ENCODE data around the gene MAP6D1.
A peak's percentile ranks its signal among the peaks of the same experiment; 100 is the strongest.
"Not testable (repeated sequence)": the region's sequence is repeated elsewhere in the genome, so short reads cannot be mapped to it uniquely, and the experiment has no call there.

MAP6D1 gene

DNA sequence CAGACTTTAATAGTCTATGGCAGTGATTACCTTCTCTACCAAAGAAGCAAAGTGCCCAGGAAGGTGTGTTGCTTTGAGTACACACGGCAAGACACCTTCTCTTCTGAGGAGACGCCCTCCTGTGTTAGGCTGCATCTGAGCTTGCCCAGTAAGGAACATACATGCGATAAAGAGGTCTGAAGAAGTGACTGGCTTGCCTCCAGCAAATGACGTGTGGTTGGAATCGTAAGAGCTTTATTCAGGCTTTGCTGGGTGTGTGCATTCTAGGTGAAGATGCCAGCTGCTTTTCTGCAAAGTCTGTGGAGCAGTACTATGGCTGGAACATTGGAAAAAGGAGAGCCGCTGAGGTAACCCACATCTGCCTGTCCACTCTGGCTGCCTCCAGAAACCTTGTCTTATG lies 22.4 kb downstream of the MAP6D1 start:
- DNase-seq (ENCODE audit: low read depth, low spot score) = no peak
- no peak overlapping the region for H3K27ac ChIP-seq

DNA sequence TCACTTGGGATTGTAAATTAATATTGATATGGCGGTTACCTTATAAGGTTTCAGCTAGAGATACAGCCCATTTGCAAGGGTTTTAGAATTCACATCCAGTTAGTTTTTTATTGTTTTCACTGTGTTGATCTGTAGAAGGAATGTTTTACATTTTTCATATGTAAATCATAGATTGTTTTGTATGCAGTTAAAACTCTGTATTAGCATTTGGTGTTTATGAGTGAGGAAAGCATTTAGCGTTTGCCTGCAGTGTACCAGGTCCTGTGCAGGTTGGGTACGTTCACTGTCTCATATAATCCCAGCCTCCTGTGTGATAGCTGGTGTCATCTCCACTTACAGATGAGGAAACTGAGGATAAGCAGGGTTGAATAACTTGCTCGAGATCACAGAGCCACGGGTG lies 23.8 kb downstream of the MAP6D1 start:
- no peak for DNase-seq (ENCODE audit: low read depth, low spot score)
- no peak overlapping the region for H3K27ac ChIP-seq

DNA sequence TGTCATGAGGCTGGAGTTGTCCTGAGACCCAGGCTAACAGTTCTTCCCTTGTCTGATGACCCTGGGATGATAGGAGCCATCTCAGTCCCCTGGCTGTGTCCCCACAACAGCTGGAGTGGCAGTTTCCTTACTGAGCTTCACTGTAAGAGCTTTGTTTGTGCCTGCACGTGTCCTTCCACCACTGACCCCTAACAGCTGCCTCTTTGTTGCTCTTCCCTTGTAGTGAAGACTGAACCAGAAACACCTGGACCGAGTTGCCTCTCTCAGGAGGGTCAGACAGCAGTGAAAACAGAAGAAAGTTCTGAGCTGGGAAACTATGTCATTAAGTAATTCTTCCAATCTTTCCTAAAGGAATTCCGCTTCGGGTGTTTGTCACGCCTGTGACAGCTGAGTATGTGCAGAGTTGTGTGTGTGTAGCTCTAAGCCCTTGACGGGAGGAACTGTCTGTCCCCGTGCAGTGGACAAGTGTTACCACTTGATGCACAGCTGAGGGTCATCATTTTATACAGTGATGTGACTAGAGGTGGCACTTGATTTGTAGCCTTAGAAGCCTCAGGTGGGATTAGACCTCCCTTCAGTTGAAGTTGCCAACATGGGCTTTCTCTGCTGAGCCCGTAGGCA lies 25.0 kb downstream of the MAP6D1 start:
- no peak for DNase-seq (ENCODE audit: low read depth, low spot score)
- no peak overlapping the region for H3K27ac ChIP-seq

DNA sequence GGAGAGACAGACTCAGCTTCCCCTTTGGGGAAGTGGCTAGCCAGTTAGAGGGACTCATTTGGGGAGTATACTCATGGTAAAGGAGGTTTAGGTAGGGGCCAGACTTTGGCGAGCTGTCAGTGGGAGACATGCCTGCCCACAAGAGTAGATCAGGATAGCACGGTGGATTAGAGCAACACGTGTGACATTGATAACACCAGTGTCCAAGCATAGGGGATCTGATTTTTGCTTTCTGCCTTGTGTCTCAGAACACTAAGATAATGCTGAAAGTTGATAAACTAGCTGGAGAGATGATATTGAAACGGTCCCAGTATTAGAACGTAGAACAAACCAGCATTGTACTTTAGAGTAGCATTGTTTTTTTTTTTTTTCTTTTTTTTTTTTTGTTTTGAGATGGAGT lies 25.9 kb downstream of the MAP6D1 start:
- H3K27ac ChIP-seq = no peak overlapping the region
- DNase-seq (ENCODE audit: low read depth, low spot score) = no peak

DNA sequence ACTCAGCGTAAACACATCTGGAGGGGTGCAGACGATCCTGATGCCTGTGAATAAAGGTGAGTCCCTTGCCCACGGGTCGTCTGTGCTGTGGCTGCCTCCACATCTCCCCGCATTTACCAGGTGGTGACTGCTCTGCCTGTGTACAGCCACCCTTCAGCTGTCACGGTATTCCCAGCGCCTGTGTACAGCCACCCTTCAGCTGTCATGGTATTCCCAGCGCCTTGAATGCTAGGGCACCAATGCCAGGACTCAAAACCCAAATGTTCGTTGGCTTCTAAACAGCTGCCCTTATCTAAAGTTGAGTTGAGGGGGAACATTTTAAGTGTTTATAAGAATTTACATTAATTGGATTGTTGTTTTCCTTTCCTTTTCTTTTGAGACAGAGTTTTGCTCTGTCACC lies 27.4 kb downstream of the MAP6D1 start:
- no peak for DNase-seq (ENCODE audit: low read depth, low spot score)
- no peak overlapping the region for H3K27ac ChIP-seq

DNA sequence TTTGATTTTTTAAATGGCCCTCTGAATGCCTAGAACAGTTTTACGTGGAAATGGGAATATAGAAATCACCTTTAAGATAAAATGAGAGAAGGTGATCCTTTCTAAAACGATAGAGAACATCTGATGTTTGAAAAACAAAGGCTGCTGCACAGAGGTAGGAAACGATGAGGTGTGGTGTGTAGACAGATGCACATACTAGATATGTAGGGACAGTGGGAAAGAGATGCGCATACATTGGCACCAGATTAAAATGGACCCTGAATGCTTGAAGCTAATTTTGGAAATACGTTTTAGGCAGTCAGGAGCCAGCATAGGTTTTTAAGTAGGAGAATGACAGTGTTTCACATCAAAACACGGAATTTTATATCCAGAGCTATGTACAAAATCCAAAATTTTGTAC lies 29.0 kb downstream of the MAP6D1 start:
- no peak for DNase-seq (ENCODE audit: low read depth, low spot score)
- H3K27ac ChIP-seq = no peak overlapping the region

DNA sequence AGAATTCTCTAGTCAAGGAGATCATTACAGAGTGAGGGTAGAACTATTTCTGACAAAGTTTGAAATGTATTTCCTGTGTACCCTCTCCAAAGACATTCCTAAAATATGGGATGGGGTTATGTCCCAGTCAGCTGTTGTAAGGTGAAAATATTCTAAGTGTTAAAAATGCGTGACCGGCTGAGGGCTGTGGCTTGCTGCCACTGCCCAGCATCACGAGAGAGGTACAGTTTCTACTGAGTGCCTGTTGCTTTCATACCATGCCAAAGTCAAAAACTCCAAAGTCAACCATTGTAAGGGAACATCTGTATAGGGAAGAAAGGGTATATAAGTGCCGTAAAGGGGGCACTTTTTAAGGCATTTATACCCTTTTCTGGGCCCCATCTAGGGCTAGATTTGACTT lies 30.9 kb downstream of the MAP6D1 start:
- H3K27ac ChIP-seq = no peak overlapping the region
- DNase-seq (ENCODE audit: low read depth, low spot score) = no peak

DNA sequence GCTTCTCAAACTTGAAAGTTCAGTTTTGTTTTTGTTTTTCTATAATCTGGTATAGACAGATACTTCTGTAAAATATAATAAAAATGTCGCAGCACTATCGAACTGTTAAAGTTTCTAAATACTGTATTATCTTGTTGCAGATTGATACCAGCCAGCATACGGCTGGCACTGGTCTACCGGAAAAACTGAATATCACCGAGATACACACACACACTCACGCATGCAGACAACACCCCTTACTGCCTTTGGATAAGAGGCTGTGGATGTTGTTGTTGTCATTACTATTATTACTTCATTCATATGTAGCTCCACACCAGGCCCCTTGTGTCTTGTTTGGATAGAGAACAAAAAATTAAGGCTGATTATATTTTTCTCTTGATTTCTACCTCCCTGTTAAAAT lies 32.4 kb downstream of the MAP6D1 start:
- DNase-seq (ENCODE audit: low read depth, low spot score) = no peak
- H3K27ac ChIP-seq = no peak overlapping the region

DNA sequence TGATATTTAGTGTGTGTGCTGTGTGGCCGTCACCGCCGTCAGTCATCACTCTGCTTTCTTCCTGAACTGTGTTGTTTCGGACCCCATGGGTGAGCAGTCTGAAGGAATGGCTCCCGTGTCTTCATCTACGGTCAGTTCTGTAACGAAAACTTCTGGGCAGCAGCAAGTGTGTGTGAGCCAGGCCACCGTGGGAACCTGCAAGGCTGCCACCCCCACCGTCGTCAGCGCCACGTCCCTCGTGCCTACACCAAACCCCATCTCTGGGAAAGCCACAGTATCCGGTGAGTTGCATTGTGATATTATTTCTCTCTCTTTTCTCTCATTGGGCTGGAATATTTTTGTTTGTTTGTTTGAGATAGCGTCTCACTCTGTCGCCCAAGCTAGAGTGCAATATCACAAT lies 34.7 kb downstream of the MAP6D1 start:
- no peak overlapping the region for H3K27ac ChIP-seq
- DNase-seq (ENCODE audit: low read depth, low spot score) = no peak

DNA sequence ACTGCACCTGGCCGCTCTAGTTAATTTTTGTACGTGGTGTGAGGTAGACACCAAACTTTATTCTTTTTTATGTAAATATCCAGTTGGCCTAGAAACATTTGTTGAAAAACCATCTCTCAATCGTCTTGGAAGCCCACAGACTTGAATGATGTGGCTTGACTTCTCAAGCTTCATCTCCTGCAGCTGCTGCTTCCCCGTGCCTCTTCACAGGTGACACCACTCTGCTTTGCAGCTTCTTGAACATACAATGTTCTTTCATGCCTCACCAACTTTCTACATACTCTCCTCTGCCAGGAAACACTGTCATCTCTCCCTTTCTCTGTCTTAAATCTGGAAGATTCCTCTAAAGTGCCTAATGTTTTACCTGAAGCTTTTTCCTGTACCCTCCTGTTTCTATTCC lies 35.6 kb downstream of the MAP6D1 start:
- no peak overlapping the region for H3K27ac ChIP-seq
- no peak for DNase-seq (ENCODE audit: low read depth, low spot score)

DNA sequence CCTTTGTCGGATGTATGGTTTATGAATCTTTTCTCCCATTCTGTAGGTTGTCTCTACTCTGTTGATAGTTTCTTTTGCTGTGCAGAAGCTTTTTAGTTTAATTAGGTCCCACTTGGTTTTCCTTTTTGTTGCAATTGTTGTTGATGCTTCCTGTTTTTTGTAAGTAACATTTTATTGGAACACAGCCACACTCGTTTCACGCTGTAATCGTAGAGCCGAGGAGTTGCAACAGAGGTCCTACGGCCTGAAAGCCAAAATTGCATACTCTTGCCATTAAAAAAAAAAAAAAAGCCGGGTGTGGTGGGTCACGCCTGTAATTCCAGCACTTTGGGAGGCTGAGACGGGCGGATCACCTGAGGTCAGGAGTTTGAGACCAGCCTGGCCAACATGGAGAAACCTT lies 40.9 kb downstream of the MAP6D1 start:
- not testable (repeated sequence) for H3K27ac ChIP-seq; DNase-seq (ENCODE audit: low read depth, low spot score)

DNA sequence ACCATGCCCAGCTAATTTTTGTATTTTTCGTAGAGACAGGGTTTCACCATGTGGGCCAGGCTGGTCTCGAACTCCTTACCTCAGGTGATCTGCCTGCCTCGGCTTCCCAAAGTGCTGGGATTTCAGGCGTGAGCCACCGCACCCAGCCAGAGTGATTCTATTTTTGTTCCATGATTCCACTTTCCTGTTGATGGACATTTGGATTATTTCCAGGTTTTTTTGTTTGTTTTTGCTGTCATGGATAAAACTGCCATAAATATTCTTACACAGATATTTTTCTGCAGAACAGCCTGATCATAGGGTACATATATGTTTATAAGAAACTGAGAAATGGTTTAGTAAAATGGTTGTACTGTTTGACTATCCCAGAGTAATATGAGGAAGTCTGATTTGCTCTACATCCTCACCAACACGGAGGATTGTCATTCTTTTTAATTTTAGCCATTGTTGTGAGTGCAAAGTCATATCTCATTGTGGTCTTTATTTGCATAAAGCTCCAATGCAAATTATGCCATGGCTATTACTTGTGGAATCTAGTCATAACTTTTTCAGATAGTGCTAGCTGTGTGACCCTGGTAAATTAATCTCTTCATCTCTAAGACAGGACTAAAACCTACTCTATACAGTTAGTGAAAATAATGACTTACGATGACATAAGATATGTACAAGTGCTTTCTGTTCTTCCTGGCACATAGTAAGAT lies 42.7 kb downstream of the MAP6D1 start:
- no peak overlapping the region for H3K27ac ChIP-seq

DNA sequence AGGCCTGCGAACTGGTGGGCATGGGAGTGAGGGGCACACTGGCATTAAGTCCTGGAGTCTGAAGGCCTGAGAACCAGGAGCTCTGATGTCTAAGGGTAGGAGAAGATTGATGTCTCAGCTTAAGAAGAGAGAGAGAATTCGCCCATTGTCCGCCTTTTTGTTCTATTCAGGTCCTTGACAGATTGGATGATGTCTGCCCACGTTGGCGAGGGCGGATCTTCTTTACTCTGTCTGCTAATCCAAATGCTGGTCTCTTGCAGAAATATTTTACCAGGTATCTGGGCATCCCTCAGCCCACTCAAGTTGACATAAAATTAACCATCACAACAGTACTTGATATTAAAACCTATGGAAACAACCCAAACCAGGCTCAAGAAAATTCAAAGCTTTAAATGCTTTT lies 44.1 kb downstream of the MAP6D1 start:
- no peak overlapping the region for H3K27ac ChIP-seq

More for the DNA sequence above, 42.7 kb downstream of the MAP6D1 start:
- DNase-seq (ENCODE audit: low read depth, low spot score) = no peak

DNA sequence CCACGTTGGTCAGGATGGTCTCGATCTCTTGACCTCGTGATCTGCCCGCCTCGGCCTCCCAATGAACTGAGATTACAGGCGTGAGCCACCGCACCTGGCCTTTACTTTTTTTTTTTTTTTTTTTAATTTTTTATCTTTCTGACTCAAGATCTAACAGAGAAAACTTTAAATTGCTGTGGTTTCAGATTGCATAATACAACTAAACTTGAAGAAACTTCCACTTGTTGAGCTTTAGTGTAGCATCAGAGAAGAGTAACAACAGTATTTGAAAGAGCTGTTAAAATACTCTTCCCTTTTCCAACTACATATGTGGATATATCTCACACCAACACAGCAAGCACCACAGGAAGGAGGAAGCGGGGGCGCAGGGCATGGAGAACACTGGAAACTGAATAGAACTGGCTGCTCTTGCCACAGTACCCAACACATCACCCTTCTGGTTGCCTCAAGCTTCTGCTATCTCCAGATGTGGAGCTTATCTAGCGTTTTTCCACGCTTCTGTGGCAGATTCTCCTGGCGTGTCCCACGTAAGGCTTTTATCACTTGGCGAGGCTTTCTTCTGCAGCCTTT lies 45.4 kb downstream of the MAP6D1 start:
- no peak for DNase-seq (ENCODE audit: low read depth, low spot score)
- no peak overlapping the region for H3K27ac ChIP-seq

More for the DNA sequence above, 44.1 kb downstream of the MAP6D1 start:
- no peak for DNase-seq (ENCODE audit: low read depth, low spot score)

DNA sequence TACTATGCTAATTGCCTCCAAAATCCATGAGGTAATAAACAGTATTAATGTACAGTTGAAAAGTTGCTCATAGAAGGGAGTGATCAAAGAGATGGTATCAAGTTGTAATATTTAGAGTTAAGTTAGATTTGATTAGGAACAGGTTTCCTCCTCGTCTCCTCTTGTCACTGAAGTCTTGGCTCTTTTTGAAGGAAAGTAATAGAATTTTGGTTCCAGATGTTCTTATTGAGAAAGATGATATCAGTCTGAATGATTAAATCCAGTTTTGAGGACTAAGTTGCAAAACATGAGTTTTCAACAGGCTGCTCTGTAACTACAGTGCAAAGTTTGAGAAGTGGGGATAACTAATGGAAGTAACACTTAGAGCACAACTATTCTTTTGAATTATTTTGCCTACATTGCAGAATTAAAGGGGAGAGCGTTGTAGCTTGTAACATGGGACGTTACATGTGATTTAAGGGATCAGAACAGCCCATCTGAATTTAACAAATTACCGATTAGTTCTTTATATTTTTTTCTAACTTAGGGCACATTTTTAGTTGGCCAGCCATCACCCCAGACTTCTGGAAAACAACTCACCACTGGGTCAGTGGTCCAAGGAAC lies 48.3 kb downstream of the MAP6D1 start:
- no peak for DNase-seq (ENCODE audit: low read depth, low spot score)
- H3K27ac ChIP-seq = no peak overlapping the region

DNA sequence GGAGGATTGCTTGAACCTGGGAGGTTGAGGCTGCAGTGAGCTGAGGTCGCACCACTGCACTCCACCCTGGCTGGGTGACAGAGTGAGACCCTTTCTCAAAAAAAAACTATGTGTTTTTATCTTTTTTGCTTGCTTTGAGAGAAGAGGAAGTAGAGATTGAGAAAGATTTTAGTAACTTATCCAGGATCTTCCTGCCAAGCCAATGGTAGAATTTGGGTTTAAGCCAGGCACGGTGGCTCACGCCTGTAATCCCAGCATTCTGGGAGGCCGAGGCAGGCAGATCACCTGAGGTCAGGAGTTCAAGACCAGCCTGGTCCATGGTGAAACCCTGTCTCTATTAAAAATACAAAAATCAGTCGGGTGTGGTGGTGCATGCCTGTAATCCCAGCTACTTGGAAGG lies 48.9 kb downstream of the MAP6D1 start:
- DNase-seq (ENCODE audit: low read depth, low spot score); H3K27ac ChIP-seq: not testable (repeated sequence)

DNA sequence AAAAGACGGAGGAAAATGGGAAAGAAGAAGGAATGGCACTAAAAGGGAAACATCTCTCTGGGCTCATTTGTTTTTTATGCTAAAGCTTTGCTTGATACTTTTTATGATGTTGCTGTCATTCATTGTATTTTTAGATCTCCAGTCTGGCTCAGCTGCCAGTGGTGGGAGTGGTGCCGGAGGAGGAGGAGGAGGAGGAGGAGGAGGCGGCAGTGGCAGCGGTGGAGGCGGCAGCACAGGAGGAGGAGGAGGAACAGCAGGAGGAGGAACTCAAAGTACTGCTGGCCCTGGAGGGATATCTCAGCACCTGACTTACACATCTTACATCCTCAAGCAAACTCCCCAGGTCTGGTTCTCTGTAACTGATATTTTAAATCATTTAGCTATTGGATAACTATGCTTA lies 49.6 kb downstream of the MAP6D1 start:
- DNase-seq (ENCODE audit: low read depth, low spot score) = no peak
- no peak overlapping the region for H3K27ac ChIP-seq

DNA sequence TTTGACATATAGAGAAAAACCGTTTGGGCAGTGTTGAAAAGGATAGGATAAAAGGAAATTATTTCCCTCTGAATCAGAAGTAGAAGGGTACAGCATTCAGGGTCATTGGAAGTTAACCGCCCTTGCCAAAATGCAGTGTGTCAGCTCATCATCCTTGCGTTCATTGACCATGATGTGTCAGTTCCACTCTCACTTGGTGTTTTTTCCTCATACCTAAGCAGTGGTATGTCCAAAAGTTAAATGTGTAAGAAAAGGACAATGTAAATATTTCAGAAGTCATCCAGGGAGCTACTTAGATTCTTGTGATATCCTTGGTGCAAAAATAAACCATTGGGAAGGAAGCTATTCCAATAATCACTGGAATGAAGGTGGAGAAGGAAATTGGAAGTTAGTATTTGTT lies 50.7 kb downstream of the MAP6D1 start:
- no peak overlapping the region for H3K27ac ChIP-seq
- DNase-seq (ENCODE audit: low read depth, low spot score) = no peak

DNA sequence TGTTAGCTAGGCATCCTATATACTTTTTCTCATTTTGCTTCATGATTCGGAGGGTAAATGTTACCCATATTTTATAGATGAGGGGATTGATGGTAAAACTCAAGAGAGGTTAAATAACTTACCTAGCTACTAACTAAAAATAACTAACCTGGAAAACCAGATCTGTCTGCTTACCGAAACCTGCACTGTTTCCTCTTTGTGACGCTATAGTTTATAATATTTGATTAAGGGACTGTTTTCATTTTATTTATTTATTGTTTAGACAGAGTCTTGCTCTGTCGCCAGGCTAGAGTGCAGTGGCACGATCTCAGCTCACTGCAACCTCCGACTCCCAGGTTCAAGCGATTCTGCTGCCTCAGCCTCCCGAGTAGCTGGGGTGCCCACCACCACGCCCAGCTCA lies 55.9 kb downstream of the MAP6D1 start:
- DNase-seq (ENCODE audit: low read depth, low spot score) = no peak
- no peak overlapping the region for H3K27ac ChIP-seq

DNA sequence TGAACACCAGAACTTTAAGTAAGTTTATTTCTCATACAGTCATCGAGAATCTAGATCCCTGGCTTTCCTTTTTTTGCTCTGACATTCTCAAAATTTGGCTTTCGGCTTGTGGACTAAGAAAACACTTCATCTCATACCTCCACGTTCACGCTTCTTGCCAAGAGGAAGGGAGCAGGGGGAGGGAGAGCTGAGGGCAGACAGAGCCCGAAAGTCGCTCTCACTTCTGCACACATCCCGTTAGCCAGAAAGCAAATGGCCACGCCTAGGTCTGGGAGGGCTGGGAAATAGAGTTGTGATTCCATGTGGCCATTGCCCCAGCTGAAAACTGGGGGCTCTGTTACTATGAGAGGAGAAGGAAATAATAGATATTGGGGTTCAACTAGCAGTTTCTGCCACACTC lies 57.3 kb downstream of the MAP6D1 start:
- DNase-seq (ENCODE audit: low read depth, low spot score) = no peak
- no peak overlapping the region for H3K27ac ChIP-seq

DNA sequence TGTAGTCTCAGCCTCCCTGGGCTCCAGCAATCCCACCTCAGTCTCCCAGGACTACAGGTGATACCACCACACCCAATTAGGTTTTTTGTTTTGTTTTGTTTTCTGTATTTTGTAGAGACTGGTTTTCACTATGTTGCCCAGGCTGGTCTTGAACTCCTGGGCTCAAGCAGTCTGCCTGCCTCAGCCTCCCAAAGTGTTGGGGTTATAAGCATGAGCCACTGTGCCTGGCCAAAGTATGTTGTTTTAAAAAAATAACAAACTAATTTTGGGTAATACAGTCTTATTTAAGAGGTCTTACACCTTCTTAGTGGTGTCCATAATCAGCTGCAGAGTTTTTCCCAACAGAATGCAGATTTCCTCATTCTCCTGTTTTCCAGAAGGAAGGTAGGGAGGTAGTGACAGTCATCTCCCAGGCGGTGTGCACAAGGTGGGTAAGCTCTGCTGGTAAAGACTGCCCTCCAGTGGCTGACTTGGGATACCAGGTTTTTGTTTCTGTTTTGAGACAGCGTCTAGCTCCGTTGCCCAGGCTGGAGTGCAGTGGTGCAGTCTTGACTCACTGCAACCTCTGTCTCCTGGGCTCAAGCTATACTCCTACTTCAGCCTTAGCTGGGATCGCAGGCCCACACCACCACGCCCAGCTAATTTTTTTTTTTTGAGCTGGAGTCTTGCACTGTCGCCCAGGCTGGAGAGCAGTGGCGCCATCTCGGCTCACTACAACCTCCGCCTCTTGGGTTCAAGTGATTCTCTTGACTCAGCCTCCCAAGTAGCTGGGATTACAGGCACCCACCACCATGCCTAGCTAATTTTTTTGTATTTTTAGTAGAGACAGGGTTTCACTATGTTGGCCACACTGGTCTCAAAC lies 58.4 kb downstream of the MAP6D1 start:
- peak; percentile 14 for DNase-seq (ENCODE audit: low read depth, low spot score)
- peak overlapping the region; percentile 25 for H3K27ac ChIP-seq

Measured in epithelial cell of prostate (primary cell).